Parathyroid adenoma (tissue), 2 donors: ENCODE data around the gene PMPCB.

Experiments used
- H2AFZ ChIP-seq: fragments of 300-600 bp; sonication (generic); one replicate; pipeline ENCODE4 v1.7.0; 2017; ENCODE audit warnings: antibody characterized with exemption, mild to moderate bottlenecking
- H3K27ac ChIP-seq: fragments of 300-600 bp; sonication (generic); one replicate; pipeline ENCODE4 v1.7.0; 2017
- H3K27me3 ChIP-seq: fragments of 300-600 bp; sonication (generic); one replicate; pipeline ENCODE4 v1.7.0; 2017; ENCODE audit warnings: low read length; ENCODE audit not compliant: control insufficient read depth, insufficient read depth
- H3K36me3 ChIP-seq: fragments of 300-600 bp; sonication (generic); one replicate; pipeline ENCODE4 v1.7.0; 2017; ENCODE audit warnings: low read length; ENCODE audit not compliant: control insufficient read depth, insufficient read depth
- H3K4me1 ChIP-seq: fragments of 300-600 bp; sonication (generic); one replicate; pipeline ENCODE4 v1.7.0; 2017; ENCODE audit warnings: control low read depth
- H3K4me2 ChIP-seq: fragments of 300-600 bp; sonication (generic); one replicate; pipeline ENCODE4 v1.7.0; 2017; ENCODE audit warnings: low read length
- H3K4me3 ChIP-seq: fragments of 300-600 bp; sonication (generic); one replicate; pipeline ENCODE4 v1.7.0; 2017; ENCODE audit warnings: low read depth, low read length
- H3K79me2 ChIP-seq: fragments of 300-600 bp; sonication (generic); one replicate; pipeline ENCODE4 v1.7.0; 2017; ENCODE audit warnings: control low read depth
- H3K9ac ChIP-seq: fragments of 300-600 bp; sonication (generic); one replicate; pipeline ENCODE4 v1.7.0; 2017; ENCODE audit warnings: mild to moderate bottlenecking
- H3K9me3 ChIP-seq: fragments of 300-600 bp; sonication (generic); one replicate; pipeline ENCODE4 v1.7.0; 2017; ENCODE audit warnings: low read length; ENCODE audit not compliant: control insufficient read depth
- TF ChIP-seq, protein P1 (sequence below): fragments of 300-600 bp; sonication (generic); IDR thresholded peaks from one replicate; pipeline ENCODE4 v1.7.0; 2017; ENCODE audit warnings: antibody characterized with exemption, mild to moderate bottlenecking
- donor health status: primary hyperparathyroidism.

The PMPCB gene

DNA sequence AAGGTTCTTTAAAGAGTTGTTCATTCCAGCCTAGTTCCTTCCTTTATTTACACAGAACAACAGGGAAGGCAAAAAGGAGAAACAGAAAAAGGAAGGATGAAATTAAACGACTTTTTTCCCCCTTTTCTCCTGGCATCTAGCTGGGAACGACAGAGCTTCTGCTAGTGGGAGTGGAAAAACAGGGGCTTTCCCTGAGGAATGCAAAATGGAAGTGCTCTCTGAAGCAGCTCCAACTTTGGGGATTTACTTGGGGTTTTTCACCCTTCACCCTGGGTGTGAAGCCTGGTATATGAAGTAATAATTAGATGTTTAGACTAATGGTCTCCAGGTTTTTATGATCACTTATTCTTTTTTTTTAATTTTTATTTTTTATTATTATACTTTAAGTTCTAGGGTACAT lies 4.2 kb downstream of the PMPCB start:
- Histone ChIP-seq H3K9ac (no peak overlapping the region), H2AFZ (no peak overlapping the region), H3K4me2 (no peak overlapping the region), H3K27me3 (no peaks in the 10 kb centered on the region), H3K27ac (no peak overlapping the region), H3K9me3 (no peaks in the 10 kb centered on the region), H3K79me2 (peaks cover 26% of the 10 kb centered on the region), H3K36me3 (no peaks in the 10 kb centered on the region), H3K4me3 (no peak overlapping the region), H3K4me1 (peaks cover 12% of the 10 kb centered on the region)
- TF ChIP-seq, protein P1, sequence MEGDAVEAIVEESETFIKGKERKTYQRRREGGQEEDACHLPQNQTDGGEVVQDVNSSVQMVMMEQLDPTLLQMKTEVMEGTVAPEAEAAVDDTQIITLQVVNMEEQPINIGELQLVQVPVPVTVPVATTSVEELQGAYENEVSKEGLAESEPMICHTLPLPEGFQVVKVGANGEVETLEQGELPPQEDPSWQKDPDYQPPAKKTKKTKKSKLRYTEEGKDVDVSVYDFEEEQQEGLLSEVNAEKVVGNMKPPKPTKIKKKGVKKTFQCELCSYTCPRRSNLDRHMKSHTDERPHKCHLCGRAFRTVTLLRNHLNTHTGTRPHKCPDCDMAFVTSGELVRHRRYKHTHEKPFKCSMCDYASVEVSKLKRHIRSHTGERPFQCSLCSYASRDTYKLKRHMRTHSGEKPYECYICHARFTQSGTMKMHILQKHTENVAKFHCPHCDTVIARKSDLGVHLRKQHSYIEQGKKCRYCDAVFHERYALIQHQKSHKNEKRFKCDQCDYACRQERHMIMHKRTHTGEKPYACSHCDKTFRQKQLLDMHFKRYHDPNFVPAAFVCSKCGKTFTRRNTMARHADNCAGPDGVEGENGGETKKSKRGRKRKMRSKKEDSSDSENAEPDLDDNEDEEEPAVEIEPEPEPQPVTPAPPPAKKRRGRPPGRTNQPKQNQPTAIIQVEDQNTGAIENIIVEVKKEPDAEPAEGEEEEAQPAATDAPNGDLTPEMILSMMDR: no peak

DNA sequence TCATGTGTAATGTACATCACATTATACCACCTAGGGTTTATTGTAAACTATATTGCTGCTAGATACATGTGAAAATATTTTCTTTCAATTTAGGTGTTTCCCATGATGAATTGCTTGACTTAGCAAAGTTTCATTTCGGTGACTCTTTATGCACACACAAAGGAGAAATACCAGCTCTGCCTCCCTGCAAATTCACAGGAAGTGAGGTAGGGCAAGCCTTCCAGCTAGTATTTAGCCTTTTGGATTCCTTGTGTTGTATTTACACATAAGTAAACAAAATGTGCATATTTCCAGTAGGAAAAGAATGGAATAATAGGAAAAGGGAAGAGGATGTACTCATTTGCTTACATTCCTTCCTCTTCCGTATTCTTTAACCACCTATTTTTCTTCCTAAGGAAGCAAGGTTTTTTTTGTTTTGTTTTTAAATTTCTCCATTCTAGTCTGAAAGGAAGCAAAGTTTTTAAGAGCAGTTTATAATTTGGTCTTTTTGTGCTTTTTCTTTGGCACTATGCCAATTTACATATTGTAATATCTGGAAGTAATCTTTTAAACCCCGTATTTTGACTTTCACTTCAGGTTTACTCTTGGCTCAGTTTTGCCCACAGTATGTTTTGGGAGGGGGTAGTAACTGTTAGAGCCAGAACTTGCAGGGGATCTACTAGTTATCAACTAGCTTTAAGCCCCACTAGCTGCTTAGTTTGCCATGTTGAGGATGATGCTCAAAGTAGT lies 10.4 kb downstream of the PMPCB start:
- no peaks in the 10 kb centered on the region for H3K9me3 ChIP-seq
- H3K4me1 ChIP-seq: no peaks in the 10 kb centered on the region
- no peak overlapping the region for H3K27ac ChIP-seq
- H3K4me2 ChIP-seq: no peak overlapping the region
- peaks cover 4% of the 10 kb centered on the region for H3K79me2 ChIP-seq
- H2AFZ ChIP-seq: no peak overlapping the region
- H3K36me3 ChIP-seq: no peaks in the 10 kb centered on the region
- no peak overlapping the region for H3K9ac ChIP-seq
- no peaks in the 10 kb centered on the region for H3K27me3 ChIP-seq
- TF ChIP-seq, protein P1: no peak
- H3K4me3 ChIP-seq: no peak overlapping the region

DNA sequence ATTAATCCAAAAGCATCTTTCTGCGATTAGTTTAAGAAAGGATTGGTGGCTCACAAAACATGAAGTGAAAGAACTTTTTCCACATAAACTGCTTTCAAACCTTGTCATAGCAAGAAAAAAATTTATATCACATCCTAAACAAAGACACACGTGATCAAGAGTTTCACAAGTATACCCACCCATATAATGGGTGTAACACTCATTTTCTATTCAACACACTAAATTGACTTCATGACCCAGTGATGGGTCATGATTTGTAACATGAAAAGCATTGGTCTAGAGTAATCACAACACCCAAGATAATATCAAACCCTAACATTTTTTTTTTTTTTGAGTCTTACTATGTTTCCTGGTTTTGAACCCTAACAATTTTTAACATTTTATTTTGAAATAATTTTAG lies 17.6 kb downstream of the PMPCB start:
- Histone ChIP-seq H2AFZ (no peak overlapping the region), H3K4me1 (no peaks in the 10 kb centered on the region), H3K27ac (no peak overlapping the region), H3K9me3 (no peaks in the 10 kb centered on the region), H3K36me3 (no peaks in the 10 kb centered on the region), H3K4me3 (no peak overlapping the region), H3K9ac (no peak overlapping the region), H3K27me3 (no peaks in the 10 kb centered on the region), H3K4me2 (no peak overlapping the region), H3K79me2 (no peaks in the 10 kb centered on the region)
- TF ChIP-seq, protein P1: no peak

DNA sequence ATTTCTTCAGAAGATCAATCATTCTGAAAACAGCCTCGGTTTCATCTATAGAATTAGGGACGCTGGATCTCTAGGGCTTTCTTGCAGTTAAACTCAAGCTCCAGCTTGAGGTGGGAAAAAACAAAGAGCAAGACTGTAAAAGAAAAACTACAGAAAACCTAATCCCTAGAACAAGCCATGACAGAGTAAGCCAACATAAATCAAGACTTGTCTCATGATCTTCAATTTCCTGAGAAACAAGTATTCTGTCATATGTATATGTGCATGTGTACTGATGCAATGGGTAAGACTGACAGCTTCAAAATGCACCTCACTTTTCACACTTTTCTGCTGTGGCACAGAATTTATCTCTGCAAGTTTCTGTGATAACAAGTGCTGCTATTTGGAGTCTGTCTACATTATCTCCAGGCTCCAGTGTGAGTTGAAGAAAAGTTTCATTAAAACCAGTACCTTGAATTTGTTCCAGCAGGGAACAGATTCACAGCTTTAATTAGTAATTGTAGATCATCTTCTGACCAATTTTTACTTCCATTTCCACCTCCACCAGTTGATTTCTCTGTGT lies 19.2 kb downstream of the PMPCB start:
- Histone ChIP-seq H2AFZ (no peak overlapping the region), H3K36me3 (no peaks in the 10 kb centered on the region), H3K4me3 (no peak overlapping the region), H3K9ac (no peak overlapping the region), H3K4me2 (no peak overlapping the region), H3K79me2 (no peaks in the 10 kb centered on the region), H3K27me3 (no peaks in the 10 kb centered on the region), H3K9me3 (no peaks in the 10 kb centered on the region), H3K4me1 (no peaks in the 10 kb centered on the region), H3K27ac (no peak overlapping the region)
- TF ChIP-seq, protein P1: no peak

DNA sequence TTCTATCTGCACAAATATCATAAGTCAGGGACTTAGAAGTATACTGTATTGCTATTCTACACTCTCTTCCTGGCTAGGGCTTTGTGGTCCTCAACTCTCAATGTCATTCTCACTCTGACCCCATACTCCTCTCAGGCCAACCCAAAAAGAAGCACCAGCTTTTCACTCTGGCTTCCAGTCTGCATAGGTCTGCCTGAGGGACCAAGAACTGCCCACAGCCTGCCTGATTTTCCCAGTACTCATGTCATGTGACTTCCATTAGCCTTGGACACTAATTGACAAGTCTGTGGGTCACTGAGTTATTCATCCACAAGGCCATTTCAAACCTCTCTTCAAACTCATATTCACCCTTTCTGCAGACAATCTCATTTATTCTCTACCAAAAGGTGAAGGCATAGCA lies 19.8 kb downstream of the PMPCB start:
- no peak overlapping the region for H3K27ac ChIP-seq
- H3K9ac ChIP-seq: no peak overlapping the region
- no peaks in the 10 kb centered on the region for H3K9me3 ChIP-seq
- no peaks in the 10 kb centered on the region for H3K36me3 ChIP-seq
- TF ChIP-seq, protein P1: no peak
- H3K27me3 ChIP-seq: no peaks in the 10 kb centered on the region
- no peaks in the 10 kb centered on the region for H3K4me1 ChIP-seq
- H3K4me2 ChIP-seq: no peak overlapping the region
- H2AFZ ChIP-seq: no peak overlapping the region
- H3K79me2 ChIP-seq: no peaks in the 10 kb centered on the region
- H3K4me3 ChIP-seq: no peak overlapping the region
